Sciatic nerve (tissue), 2 donors: ENCODE measurements around the gene TMEFF1. TPM values are rescaled to one million over a fixed set of nuclear protein-coding genes. Genes with fewer than 3 reads are reported as not detected.

Experiments used
- ATAC-seq: fragments of 200-7000 bp; cut with Tn5 transposase; one replicate; pipeline ENCODE4 v1.9.1; 2020; ENCODE audit warnings: mild to moderate bottlenecking, moderate library complexity
- DNase-seq: peaks from one replicate; pipeline ENCODE4 v3.0.0-alpha.2; 2020; ENCODE audit warnings: low spot score
- intact Hi-C: fragments of 100-400 bp; cut with DNase I; formaldehyde crosslinking; loops from one replicate; pipeline ENCODE4 v1.14.2; 2022
- total RNA-seq: library from RNA; stranded (reverse); fragmentation: NEBNext Ultra II Directional; extraction: Animal tissue kit (Norgen Biotek cat#: 25700); gene quantifications from one replicate; pipeline ENCODE4 v1.2.1, GENCODE V29; 2021
- donor health status: DM: no; HTN: no; CAD: no.
- donor health status: DM: no; HTN: no; CAD: no.

The TMEFF1 gene
- total RNA-seq, 1 donor from 2014 or later = 1.5 TPM

DNA sequence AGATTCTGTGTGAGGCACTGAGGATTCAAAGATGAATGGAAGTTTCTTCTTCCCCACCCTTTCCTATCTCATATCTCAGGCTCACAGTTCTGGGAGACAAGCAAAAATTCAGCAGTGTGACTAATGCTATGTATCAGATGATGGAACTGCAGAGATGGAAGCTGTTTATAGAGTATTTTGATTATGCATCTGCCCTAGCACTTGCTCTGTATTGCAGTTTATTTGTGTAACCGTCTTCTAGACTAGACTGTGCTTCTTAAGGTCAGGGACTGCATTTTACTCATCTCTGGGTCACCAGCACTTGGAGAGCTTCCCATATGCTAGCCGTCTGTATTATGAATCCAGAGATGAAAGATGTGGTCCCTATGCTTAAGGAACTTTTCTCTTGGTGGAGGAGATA, 117.5 kb downstream of the TMEFF1 start:
- no peak for DNase-seq
- ATAC-seq = no peak
- intact Hi-C loops = no loop called here

DNA sequence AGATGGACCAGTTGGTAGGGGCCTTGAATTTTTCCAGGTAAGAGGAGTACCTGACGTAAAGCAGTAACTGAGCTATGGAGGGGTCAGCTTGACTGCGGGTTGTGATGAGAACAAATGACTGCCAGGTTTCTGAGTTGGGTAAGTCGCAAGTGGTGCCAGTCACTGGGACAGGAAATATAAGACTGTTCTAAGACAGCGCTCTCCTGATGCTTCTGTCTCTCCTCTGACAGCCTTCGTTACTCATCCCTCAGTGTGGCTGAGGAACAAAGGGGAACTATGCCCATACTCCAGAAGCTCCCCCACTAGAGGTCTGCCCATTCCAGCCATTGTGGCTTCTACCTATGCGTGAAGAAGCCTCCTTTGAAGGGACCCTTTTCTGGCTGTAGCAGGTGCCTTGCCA, 118.2 kb downstream of the TMEFF1 start:
- intact Hi-C loops = no loop called here
- no peak for ATAC-seq

DNA sequence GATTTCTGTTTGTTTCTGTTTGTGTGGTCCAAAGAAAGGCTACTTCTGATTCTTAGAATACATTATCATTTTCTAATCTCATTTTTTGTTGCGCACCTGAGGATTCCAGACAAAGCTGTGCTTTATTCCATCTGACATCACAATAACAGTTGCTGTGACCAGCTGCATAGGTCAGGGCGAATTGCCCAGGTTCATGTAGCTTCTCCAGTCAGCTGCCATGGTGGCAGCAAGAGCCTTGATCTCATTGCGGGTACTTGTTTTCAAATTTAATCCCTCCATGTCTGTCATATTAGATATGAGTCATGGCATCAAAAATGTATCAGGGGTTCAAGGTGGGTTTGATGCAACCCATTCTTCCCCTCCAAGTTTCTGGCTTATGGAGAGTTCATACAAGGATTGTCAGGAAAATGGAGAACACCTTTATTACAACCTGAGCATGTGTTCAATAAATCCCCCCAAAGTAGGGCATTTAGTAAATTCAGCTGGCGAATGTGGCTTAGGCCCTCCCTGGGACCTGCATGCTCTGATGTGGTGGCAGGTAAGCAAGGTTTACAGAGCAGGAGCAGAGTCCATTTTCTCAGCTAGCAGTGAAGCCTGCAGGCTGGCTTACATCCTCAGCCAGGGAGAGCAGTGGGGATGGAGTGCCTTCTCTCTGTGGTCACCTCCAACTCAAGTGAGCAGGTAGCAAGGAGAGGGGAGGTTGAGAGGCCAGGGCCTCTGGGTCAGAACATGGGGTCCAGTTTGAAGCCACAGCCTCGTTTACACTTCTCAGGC, 118.9 kb downstream of the TMEFF1 start:
- ATAC-seq (no peak), DNase-seq (no peak)
- intact Hi-C loops = no loop called here

More for the DNA sequence above, 118.2 kb downstream of the TMEFF1 start:
- DNase-seq = no peak

DNA sequence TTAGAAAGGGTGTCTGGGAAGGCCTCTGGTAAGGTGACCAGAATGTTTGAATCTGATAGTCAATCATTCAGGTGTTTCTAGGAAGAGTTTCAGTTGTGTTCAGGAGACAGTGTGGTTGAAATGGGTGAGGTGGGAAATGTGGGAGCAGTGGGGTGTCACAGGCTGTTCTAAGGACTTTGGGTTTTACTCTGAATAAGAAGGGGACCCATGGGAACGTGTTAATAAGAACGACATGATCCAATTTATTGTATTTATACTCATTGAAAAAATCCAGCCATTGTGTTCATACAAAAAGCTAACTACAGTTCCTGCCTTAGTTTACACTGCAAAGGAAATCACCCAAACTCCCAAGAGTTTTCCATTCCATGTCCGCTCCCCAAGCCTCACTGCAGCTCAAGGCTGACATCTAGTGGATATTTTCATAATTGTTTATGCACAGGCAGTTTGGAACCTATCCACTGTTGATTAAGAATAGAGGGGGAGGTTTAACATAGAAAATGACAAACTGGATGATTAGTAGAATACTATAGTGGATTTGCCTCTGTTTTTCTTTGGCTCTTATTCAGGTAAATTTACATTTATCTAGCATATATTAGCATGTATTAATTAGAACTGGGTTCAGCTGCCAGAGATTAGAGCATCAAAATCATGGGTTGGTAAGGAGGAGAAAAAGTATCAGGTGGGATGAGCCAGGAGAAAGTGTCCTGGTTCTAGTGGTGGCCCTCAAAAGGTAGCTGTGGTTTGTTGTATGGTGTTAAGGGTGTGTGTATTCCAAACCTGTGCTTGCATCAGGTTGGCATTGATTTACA, 122.6 kb downstream of the TMEFF1 start:
- DNase-seq (no peak), ATAC-seq (peak; percentile 75)
- intact Hi-C loops = no loop called here

DNA sequence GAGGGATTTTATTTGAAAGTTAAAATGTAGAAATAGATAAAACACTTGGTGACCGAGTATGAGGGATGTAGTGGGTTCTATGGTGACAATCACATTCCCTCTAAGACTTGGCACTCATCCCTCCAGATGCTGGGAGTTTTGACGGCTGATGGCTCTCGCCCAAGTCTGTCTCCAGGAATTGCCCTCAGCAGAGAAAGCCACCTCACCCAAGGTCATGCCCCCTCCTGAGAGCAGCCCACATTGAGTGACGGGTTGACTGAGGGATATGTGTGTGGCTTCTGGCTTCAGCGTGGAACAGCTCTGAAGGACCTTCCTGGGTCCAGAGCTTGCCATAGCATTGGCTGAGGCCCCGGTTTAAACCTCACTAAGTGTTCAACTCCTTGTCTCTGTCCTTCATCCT, 124.3 kb downstream of the TMEFF1 start:
- DNase-seq (no peak), ATAC-seq (no peak)
- intact Hi-C loops = no loop called here

DNA sequence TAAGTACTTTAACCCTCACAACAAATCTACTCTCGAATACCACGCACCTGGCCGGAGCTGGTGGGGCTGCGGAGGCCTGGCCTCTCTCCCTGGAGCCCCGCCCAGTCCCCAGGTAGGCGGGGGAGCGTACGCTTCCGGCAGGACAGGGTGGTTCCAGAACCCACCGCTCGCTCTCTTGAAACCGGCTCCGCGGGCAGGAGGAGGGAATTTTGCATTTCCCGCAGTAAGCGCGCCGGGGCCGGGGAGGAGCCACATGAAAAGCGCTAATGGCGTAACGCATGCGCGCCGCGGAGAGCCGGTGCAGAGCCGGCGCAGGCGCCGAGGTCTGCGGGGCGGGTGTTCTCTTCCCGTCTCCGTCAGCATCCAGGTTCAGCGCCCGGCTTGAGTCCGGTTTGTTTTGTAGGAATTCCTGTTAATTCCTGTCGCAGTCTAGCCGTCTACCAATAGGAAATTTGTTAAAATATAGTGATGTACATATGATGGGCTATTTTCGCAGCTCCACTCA, 125.7 kb downstream of the TMEFF1 start:
- peak; percentile 91 for ATAC-seq
- peak; percentile 87 for DNase-seq
- intact Hi-C loops = no loop called here

DNA sequence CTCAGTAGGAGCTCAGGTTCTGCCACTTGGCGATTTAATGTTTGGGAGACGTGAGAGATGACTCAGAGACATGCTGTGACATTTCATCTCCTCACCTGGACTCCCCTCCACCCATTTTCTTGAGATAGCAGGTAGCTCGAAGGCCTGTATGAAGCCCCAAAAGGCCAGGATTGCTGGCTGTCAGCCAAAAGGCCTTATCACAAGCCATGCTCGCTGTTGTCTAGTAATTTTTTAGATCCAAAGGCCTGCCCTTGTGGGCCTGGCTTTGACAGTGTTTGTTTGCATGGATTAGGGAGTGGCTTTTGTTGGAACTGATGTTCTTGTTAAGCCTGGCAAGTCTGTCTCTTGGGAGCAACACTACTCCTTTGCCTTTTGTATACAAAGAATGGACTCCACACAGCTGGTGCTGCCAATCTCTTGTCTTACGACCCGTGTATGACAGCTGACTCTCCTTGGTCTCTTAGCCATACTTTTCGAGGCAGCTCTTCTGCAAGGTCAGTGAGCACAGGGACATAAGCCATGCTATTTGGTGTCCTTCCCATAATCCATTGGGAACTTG, 127.7 kb downstream of the TMEFF1 start:
- ATAC-seq = no peak
- DNase-seq = no peak
- intact Hi-C loops = no loop called here

DNA sequence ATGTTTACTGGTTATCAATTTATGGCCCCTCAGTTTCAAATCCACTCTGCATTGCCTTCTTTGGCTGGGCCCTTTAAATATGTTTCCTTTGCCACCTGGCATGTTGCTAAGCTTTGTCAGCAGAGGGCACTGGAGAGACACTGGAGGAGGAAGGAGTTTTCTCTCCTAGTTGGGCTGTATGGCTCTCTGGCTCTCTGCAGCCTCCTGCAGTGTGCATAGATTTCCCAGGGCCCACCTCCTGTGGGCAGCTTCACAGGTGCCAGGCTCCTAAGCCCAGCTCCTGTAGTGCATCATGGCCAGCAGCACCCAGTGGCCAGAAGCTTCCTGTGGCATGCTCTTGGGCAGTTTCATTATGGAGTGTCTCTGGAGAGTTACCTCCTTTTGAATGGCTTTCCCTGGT, 128.3 kb downstream of the TMEFF1 start:
- no peak for DNase-seq
- intact Hi-C loops = no loop called here
- ATAC-seq = no peak

DNA sequence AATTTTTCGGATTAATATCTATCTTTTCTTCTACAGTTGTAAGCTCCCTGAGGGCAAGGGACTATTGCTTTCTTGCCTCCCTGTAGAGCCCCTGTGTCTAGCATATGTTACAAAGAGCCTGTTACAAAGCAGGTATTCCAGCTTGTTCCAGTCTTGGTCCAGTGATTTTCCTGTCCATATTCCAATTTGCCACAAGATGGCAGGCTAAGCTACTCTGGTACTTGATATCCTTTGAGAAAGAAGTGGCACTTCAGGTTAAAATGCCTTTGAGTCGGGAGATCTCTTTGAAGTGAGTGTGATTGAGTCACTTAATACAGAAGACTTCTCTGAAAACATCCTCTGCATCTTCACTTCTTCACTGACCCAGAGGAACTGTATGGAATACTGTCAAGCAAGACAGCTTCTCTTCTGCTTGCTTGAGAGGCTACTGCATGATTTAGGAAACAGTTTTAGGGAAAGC, 129.4 kb downstream of the TMEFF1 start:
- intact Hi-C loops = no loop called here
- ATAC-seq = no peak
- no peak for DNase-seq

DNA sequence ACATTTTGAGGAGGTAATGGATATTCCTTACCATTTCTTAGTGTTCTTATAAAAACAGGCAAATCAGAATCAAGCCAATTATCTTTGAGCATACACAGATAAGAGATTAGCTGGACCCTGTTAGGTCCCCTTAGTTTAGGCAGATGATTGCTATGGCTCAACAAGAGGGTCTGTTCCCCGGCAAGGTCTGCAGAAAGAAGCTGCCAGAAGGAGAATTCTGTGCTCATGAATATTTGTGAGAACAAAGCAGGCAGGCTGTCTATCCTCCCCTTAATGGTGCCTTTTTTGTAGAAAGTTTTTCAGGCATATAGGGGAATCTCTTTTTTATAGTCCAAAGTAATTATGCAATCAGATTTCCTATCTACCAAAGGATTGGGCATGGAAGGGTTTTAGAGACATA, 132.5 kb downstream of the TMEFF1 start:
- DNase-seq (no peak), ATAC-seq (no peak)
- intact Hi-C loops = no loop called here

DNA sequence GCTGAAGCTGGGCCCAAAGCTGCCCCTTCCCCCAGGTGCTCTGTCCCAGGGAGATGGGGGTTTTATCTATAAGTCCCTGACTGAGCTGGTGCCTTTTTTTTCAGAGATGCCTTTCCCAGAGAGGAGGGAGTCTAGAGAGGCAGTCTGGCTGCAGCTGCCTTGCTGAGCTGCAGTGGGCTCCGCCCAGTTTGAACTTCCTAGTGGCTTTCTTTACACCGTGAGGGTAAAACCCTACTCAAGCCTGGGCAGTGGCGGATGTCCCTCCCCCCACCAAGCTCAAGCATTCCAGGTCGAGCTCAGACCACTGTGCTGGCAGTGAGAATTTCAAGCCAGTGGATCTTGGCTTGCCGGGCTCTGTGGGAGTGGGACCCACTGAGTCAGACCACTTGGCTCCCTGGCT, 146.2 kb downstream of the TMEFF1 start:
- ATAC-seq (no peak), DNase-seq (no peak)
- intact Hi-C loops = no loop called here

DNA sequence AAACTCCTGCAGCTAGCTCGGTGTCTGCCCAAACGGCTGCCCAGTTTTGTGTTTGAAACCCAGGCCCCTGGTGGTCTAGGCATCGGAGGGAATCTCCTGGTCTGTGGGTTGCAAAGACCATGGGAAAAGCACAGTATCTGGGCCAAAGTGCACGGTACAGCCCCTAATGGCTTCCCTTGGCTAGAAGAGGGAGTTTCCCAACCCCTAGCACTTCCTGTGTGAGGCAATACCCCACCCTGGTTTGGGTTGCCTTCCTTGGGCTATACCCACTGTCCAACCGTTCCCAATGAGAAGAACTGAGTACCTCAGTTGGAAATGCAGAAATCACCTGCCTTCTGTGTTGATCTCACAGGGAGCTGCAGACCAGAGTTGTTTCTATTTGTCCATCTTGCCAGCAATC, 146.7 kb downstream of the TMEFF1 start:
- ATAC-seq = no peak
- DNase-seq = no peak
- intact Hi-C loops = no loop called here

DNA sequence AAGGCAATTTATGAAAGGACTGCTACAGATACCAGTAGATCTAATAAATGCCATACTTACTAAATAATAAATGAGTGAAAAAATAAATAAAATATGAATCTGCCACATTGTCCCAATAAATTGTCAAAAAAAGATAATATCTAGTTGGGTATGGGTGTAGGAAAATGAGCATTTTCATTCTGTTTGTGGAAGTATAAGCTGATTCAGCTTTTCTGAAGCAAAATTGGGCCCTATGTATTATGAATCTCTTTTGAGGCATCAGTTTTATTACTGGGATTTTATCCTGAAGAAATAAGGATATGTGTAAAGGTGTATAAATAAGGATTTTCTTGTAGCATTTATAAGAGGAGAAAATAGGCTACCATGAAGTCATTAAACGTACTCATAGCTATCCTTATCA, 151.0 kb downstream of the TMEFF1 start:
- intact Hi-C loops = no loop called here
- no peak for ATAC-seq
- DNase-seq = no peak

DNA sequence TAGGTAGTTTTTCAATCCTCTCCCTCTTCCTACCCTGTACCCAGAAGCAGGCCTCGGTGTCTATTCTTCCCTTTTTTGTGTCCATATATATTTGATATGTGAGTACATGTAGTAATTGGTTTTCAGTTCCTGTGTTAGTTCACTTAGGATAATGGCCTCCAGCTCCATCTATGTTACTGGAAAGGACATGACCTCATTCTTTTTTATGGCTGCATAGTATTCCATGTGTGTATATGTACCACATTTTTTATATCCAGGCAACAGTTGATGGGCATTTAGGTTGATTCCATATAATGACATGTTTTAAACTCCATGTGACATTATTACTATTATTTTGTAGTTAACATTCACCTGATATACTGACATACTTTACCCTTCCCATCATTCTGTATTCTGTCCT, 154.0 kb downstream of the TMEFF1 start:
- DNase-seq = no peak

More for the DNA sequence above, 154.0 kb downstream of the TMEFF1 start:
- intact Hi-C loops = no loop called here
- no peak for ATAC-seq

Other genes with a start within 250 kb of the TMEFF1 start
- gene TEX10, start 120.2 kb upstream of the TMEFF1 start, total RNA-seq = 14.5 TPM
- gene MSANTD3, start 46.0 kb upstream of the TMEFF1 start, total RNA-seq = 16.2 TPM
- gene CAVIN4, start 104.9 kb downstream of the TMEFF1 start, total RNA-seq = 0.31 TPM